ENCODE measurements around the gene GFRA1.

Gene GFRA1

GRCh38 chr10:116156819-116157218 lies 116.2 kb downstream of the GFRA1 start:
- DNase-seq = no peak

GRCh38 chr10:116155191-116155590 lies 117.8 kb downstream of the GFRA1 start:
- DNase-seq = no peak

GRCh38 chr10:116154651-116155050 lies 118.4 kb downstream of the GFRA1 start:
- no peak for DNase-seq

GRCh38 chr10:116151076-116151475 lies 121.9 kb downstream of the GFRA1 start:
- no peak for DNase-seq

GRCh38 chr10:116150606-116151005 lies 122.4 kb downstream of the GFRA1 start:
- DNase-seq = no peak

- no peak for DNase-seq
These were observed 125.7 kb downstream of the GFRA1 start for GRCh38 chr10:116147147-116147905.

GRCh38 chr10:116146372-116147140 lies 126.5 kb downstream of the GFRA1 start:
- DNase-seq = no peak

- DNase-seq = no peak
These were observed 129.3 kb downstream of the GFRA1 start for GRCh38 chr10:116143673-116144222.

GRCh38 chr10:116141855-116142254 lies 131.2 kb downstream of the GFRA1 start:
- no peak for DNase-seq

GRCh38 chr10:116141246-116141645 lies 131.8 kb downstream of the GFRA1 start:
- DNase-seq = no peak

GRCh38 chr10:116139886-116140285 lies 133.1 kb downstream of the GFRA1 start:
- no peak for DNase-seq

- peak; percentile 51 to 84 for DNase-seq
These were observed 134.1 kb downstream of the GFRA1 start for GRCh38 chr10:116138897-116139296.

- no peak for DNase-seq
These were observed 136.7 kb downstream of the GFRA1 start for GRCh38 chr10:116136261-116136660.

GRCh38 chr10:116134322-116134721 lies 138.7 kb downstream of the GFRA1 start:
- DNase-seq = no peak

- DNase-seq = no peak
These were observed 139.4 kb downstream of the GFRA1 start for GRCh38 chr10:116133634-116134033.

GRCh38 chr10:116132780-116133399 lies 140.1 kb downstream of the GFRA1 start:
- DNase-seq = no peak

GRCh38 chr10:116130006-116130405 lies 143.0 kb downstream of the GFRA1 start:
- no peak for DNase-seq

- DNase-seq = no peak
These were observed 145.9 kb downstream of the GFRA1 start for GRCh38 chr10:116126954-116127695.

- no peak for DNase-seq
These were observed 146.8 kb downstream of the GFRA1 start for GRCh38 chr10:116126239-116126638.

GRCh38 chr10:116125180-116125579 lies 147.8 kb downstream of the GFRA1 start:
- no peak for DNase-seq

GRCh38 chr10:116124777-116125176 lies 148.2 kb downstream of the GFRA1 start:
- DNase-seq = no peak

- DNase-seq = no peak
These were observed 150.3 kb downstream of the GFRA1 start for GRCh38 chr10:116122664-116123063.
